Purkinje cell (primary cell): ENCODE measurements around the gene CNTNAP5. TPM values are rescaled to one million over a fixed set of nuclear protein-coding genes. Genes with fewer than 3 reads are reported as not detected.

Source experiments
- polyA plus RNA-seq: library from polyadenylated mRNA; unstranded; fragments of >200 nt; fragmentation: Nextera tagmentation; gene quantifications from 2 replicates; pipeline ENCODE4 v1.2.1, GENCODE V29; 2014

The CNTNAP5 gene
- polyA plus RNA-seq: 36.3 and 40.2 TPM in 2 replicates

GRCh38 chr2:124025171-124025580 lies at the start of gene CNTNAP5:
Gene CNTNAP5, plus strand, starts transcription at chr2:124025287. Its CDS starts 364 bp downstream, at chr2:124025651.

